ENCODE measurements around the gene CD48.
"Not testable (repeated sequence)": the region's sequence is repeated elsewhere in the genome, so short reads cannot be mapped to it uniquely, and the experiment has no call there.

The CD48 gene

GRCh38 chr1:160712525-160713080 lies 981 bp upstream of the CD48 start:
- DNase-seq, result not testable (repeated sequence)

DNA sequence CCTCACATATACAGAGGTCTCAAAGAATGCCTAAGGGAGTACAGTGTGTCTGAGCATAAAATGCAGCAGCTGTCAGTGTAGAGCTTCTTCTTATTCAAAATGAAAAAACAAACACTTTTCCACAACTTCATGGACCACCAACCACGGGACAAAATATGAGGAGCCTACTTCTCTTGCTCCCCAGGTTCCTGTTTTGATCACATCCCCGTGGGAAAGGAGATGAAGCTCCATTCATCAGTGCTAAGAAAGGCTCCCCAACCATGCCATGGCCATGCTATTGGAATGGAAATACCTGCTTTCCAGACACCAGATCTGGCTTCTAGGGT lies 383 bp downstream of the CD48 start:
- DNase-seq, result no peak

DNA sequence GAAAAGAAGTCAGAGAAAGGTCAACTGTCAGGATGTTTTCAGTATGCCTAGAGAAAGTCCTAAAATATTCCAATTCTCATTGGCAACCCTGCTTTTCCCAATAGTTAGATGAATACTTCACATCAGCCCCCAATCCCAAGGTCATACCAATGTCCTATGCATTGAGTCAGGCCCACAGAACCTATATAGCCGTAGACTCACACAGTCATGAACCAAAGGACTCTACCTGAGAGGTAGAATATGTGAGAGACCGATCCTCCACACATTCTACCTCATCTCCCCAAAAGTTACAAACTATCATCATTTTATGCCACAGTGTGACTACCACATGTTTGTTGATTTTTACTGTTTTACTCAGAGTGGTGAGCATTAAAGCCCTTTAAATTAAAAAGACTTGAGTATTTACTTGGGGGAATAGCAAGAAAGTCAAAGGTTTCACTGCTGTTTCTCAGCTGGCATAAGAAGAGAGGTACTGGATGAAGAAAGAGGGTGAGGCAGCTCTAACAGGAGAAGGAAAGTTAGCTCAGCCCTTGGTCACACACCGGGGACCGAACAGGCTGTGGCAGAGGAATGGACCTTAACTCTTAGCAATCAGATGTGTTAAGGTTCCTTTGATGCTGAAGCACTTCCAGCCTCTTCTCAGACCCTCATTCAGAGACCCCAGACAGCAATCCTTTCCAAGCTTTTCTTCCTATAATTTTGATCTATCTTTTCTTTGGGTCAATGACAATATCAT lies 937 bp downstream of the CD48 start:
- DNase-seq, result no peak

DNA sequence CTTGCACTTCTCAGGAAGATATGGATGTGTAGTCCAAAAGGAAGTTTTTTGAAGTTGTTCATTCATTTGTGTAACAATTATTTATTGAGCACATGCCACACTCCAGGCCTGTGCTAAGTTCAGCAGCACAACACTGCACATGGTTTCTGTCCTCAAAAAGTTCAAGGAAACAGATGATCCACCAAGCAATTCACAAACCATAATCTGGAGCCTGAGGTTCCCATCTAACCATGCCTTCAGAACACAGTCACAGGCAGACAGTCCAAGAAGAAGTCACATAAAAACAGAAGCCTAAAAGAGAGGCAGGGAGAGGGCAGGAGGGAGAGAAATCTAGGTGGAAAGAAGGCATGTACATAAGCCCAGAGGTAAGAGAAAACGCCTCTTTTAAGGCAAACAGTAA lies 1.9 kb downstream of the CD48 start:
- no peak for DNase-seq

- no peak for DNase-seq
These were observed 2.8 kb downstream of the CD48 start for GRCh38 chr1:160708801-160709200.

DNA sequence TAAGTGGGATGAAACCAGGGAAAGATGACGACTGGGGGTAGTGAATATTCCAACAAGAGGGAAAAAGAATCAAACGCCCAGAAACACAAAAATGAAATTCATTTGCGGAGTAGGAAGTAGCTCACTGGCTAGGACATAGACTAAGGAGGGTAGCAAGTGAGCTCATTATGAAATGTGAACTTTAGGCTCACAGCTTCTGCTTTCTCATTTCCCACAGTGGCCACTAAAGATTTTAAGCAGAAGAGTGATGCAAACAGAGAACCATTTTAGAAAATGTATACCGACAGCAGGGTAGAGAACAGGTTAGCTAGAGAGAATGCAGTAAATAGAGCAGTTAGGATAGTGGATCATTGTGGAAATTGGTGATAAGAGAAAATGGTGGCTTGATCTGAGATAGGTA lies 3.5 kb downstream of the CD48 start:
- DNase-seq, result no peak

DNA sequence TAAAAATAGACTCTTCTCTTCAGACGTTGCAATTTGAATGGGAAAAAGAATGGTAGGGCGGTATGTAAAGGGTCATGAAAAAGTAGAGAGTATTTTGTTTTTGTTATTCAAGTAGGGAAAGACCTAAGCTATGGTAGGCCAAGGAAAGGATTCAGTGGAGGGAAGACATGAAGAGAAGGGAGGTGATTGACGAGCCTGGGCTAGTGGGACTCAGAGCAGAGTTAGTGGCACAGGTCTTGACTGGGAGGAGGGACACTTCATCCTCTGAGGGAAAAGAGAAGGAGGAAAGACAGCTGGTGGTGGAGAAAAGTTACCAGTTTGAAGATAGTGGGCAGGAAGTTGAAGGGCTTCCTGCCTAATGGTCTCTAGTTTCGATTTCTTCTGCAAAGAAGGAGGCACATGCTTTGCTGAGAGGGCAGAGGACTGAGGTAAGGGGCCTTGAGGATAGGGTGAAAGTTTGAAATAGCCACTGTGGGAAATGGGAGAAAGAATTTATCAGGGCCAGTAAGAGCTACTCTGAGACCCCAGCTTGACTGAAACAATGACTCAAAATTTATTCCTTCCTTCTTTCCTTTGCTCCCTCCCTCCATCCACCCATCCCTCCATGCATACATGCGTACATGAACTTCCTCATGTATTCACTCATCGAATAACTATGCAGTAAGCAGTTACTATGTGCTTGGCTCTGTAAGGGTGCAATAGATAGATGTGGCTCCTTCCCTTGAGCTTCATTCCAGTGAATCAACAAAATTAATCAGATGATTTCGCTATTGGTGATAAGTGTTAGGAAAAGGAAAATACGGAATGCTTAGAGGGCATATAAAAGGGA lies 4.2 kb downstream of the CD48 start:
- no peak for DNase-seq

- DNase-seq, result no peak
These were observed 4.9 kb downstream of the CD48 start for GRCh38 chr1:160706526-160707235.

DNA sequence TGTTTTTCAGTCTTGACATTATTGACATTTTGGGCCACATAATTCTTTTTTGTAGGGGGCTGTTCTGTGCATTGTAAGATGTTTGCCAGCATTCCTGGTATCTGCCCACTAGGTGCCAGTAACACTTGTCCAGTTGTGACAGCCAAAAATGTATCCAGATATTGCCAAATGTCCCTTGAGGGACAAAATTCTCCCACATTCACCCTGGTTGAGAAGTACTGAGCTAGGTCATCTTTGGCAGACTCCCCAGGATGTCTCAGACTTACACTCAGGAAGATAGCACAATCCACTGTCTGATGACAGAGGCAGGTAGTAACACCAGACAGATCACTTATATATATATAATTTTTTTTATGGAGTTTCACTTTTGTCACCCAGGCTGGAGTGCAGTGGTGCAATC lies 5.9 kb downstream of the CD48 start:
- DNase-seq, result no peak

- DNase-seq, result not testable (repeated sequence)
These were observed 6.4 kb downstream of the CD48 start for GRCh38 chr1:160705212-160705621.

DNA sequence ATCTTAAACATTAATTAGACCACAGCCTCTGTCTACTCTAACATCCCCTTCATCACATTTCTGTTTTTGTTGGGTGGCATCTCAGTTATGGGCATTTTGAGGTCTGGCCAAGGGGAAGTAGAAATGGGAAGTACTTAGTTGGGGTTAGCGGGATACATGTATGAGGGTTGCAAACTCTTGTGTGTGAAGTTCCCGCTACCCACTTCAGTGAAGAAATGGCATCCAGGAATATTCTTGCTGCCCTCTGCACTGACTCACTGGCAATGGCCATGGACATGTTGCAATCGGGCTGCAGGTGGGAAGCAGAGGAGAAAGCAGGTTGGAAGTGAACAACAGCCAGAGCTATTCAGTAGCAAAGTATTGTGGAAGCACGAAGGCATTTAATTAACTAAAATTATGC lies 7.4 kb downstream of the CD48 start:
- no peak for DNase-seq

DNA sequence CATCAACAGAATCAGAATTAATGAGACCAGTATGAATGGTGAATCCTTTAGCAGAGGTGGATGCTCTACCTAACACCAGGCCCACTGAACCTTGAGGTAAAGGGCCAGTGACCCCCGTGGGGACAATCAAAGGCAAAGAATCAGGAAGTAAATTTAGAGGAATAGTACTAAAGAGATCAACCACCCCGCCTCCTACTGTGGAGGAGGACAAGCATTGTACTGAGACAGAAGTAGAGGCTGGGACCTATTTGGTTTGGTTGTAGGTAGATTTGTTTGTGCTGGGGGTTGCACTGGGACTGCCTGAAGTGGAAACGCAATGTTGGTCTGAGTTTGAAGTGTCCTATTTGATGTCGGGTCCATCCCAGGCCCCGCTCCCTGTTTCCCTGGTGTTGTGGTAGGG lies 9.5 kb downstream of the CD48 start:
- no peak for DNase-seq

- DNase-seq, result not testable (repeated sequence)
These were observed 19.2 kb downstream of the CD48 start for GRCh38 chr1:160692390-160692789.

DNA sequence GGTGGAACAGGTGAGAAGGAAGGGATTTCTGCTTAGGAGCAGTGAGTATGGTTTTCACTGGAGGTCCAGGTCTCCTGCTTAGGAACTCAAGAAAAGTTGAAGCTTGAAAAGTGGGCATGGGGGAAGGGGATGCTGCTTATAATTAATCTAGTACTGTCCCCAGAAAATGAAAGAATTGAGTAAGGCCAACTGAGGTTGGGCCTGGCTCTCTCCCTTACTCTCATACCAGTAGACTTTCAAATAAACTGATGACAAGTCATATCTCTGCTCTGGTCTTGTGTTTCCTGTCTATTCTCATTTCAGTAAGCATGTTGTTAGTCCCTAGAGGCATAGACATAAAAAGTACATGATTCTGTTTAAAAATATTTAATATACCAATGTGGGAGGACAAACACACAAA lies 26.4 kb downstream of the CD48 start:
- no peak for DNase-seq

- no peak for DNase-seq
These were observed 28.4 kb downstream of the CD48 start for GRCh38 chr1:160682983-160683865.

- DNase-seq, result no peak
These were observed 29.8 kb downstream of the CD48 start for GRCh38 chr1:160681891-160682140.

DNA sequence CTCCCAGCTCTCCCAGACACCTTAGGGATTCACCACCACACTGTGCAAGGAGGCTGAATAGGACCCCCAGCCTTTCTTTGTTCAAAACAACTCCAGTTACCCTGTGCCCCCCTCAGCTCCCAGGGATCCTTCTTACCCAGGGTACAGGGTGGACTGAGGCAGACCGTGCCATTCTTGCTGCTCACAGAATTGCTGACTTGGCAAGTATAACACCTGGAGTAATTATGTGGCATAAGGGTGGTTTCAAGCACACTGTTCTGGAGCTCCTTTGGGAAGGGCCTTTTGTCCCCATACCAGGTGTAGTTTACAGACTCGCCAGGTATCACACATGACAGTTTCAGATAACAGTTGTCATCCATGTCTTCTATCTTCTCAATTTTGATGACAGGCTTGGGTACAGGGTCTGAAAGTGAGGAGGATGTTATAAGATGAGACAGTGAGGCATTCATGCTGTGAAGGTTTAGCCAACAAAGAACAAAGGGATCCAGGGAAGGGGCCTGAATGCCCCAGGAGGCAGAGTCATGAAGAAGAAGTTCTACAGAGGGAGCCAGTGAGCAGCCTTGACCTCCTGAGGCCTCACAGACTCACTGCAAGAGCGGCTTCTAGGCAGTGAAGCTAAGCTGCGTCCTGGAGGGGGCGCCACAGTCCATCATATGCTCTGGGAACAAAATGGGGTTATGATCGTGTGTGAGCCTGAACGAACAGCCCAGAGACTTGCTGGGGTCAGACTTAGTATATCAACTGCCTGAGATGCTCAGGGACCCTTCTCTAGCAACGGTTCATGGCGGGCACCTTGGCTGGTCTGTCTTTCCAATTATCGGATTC lies 30.3 kb downstream of the CD48 start:
- DNase-seq, result no peak

- no peak for DNase-seq
These were observed 31.2 kb downstream of the CD48 start for GRCh38 chr1:160680399-160680798.

DNA sequence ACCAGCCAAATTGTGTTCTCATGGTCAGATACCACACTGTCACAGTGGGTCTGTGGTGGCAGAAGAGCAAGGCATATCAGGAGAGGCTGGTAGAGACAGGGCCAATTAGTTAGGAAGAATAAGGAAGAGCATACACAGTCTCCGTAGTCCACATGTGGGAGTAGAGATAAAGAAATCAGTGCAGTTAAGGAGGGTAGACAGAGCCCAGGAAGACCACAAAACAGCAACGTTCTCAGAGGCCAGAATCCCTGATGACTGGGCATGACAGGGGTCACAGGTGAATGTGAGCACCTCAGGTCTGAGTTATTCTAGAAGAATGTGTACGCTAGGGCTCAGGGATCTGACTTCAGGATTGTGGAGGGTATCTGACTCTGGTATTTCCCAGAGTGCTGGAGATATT lies 31.7 kb downstream of the CD48 start:
- no peak for DNase-seq

DNA sequence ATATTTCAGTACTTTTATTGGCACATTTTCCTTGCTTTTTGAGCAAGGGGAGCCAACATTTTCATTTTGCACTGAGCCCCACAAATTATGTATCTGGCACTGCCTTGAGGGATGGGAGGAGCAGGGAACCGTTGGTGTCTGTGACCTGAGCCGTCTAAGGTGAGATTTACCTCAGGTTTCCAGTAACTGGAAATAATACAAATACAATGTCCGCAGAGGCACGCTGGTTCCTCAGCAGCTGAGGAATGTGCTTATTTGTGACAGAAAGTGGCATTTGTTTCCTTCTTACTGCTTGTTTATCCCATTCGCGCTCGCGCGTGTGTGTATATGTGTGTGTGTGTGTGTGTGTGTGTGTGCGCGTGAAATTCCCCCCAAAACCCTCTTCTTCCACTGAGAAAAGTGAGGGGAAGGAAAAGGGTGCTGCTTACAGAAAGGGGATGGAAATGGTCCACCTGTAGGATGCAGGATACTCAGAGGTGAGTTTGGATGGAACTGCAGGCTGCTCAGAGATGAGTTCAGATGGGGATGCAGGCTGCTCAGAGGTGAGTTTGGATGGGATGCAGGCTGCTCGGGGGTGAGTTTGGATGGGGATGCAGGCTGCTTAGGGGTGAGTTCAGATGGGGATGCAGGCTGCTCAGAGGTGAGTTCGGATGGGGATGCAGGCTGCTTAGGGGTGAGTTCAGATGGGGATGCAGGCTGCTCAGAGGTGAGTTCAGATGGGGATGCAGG lies 34.6 kb downstream of the CD48 start:
- no peak for DNase-seq

All from NCI-H1436 treated with DMSO at 0.1 percent for 48 hours (cell line).